ENCODE results near the gene FSD1. TPM values are rescaled to one million over a fixed set of nuclear protein-coding genes. Genes with fewer than 3 reads are reported as not detected.
A peak's percentile ranks its signal among the peaks of the same experiment; 100 is the strongest.
"Not testable (repeated sequence)": the region's sequence is repeated elsewhere in the genome, so short reads cannot be mapped to it uniquely, and the experiment has no call there.

The FSD1 gene
- polyA plus RNA-seq, 10 donors = 1.1 to 4.5 (median 2.0) TPM

- DNase-seq = no peak
Measured at GRCh38 chr19:4284176-4284958, 20.0 kb upstream of the FSD1 start.

- no peak for DNase-seq
Measured at GRCh38 chr19:4284974-4285373, 19.4 kb upstream of the FSD1 start.

- not testable (repeated sequence) for DNase-seq
Measured at GRCh38 chr19:4286141-4286540, 18.3 kb upstream of the FSD1 start.

GRCh38 chr19:4288091-4288777 is 16.2 kb upstream of the FSD1 start:
- no peak for DNase-seq

GRCh38 chr19:4291184-4291732 is 13.1 kb upstream of the FSD1 start:
- DNase-seq = no peak

GRCh38 chr19:4292515-4292914 is 11.9 kb upstream of the FSD1 start:
- no peak for DNase-seq

- DNase-seq = no peak
Measured at GRCh38 chr19:4294389-4294788, 10.0 kb upstream of the FSD1 start.

GRCh38 chr19:4295972-4296771 is 8.2 kb upstream of the FSD1 start:
- DNase-seq = peak; percentile 25 to 66 (median 42)

- DNase-seq = no peak
Measured at GRCh38 chr19:4297901-4298809, 6.2 kb upstream of the FSD1 start.

GRCh38 chr19:4298810-4299550 is 5.4 kb upstream of the FSD1 start:
- no peak for DNase-seq

- DNase-seq = no peak
Measured at GRCh38 chr19:4300589-4300988, 3.8 kb upstream of the FSD1 start.

- peak in 1 of 3 donors; percentile 27 for DNase-seq
Measured at GRCh38 chr19:4301590-4302242, 2.7 kb upstream of the FSD1 start.

GRCh38 chr19:4302243-4302640 is 2.2 kb upstream of the FSD1 start, which contains the start of gene TMIGD2:
Gene TMIGD2, minus strand, starts transcription at chr19:4302389. Its CDS starts 4 bp downstream, at chr19:4302385.
- DNase-seq = no peak

- no peak for DNase-seq
Measured at GRCh38 chr19:4303819-4304537, 420 bp upstream of the FSD1 start.

- no peak for DNase-seq
Measured at GRCh38 chr19:4305257-4305612, 837 bp downstream of the FSD1 start.

GRCh38 chr19:4305659-4306058 is 1.3 kb downstream of the FSD1 start:
- no peak for DNase-seq

- DNase-seq = no peak
Measured at GRCh38 chr19:4310247-4311121, 6.1 kb downstream of the FSD1 start.
